Colonic mucosa (tissue), 4 donors: ENCODE measurements around the gene HSDL1. TPM values are rescaled to one million over a fixed set of nuclear protein-coding genes. Genes with fewer than 3 reads are reported as not detected.

Experiments used
- DNase-seq: peaks from one replicate; pipeline ENCODE4 v3.0.0-alpha.2; 2020
- H3K27ac ChIP-seq: fragments of 200-600 bp; one replicate; pipeline ENCODE4 v1.8.0; 2021
- H3K27me3 ChIP-seq: fragments of 200-600 bp; one replicate; pipeline ENCODE4 v1.8.0; 2021
- H3K36me3 ChIP-seq: fragments of 200-600 bp; one replicate; pipeline ENCODE4 v1.8.0; 2021
- H3K4me1 ChIP-seq: fragments of 200-600 bp; one replicate; pipeline ENCODE4 v1.8.0; 2021; ENCODE audit warnings: mild to moderate bottlenecking
- H3K4me3 ChIP-seq: fragments of 200-600 bp; one replicate; pipeline ENCODE4 v1.8.0; 2021
- H3K9ac ChIP-seq, 2 donors: one replicate each; pipeline ENCODE4 v1.7.0; 2013; ENCODE audit warnings: control low read depth in 2 of 2, low read depth in 2 of 2, low read length in 2 of 2
- H3K9me3 ChIP-seq: fragments of 200-600 bp; one replicate; pipeline ENCODE4 v1.8.0; 2021
- intact Hi-C: fragments of 100-400 bp; cut with DNase I; formaldehyde crosslinking; loops from one replicate; pipeline ENCODE4 v1.14.1; 2022
- total RNA-seq, 2 donors: library from RNA; stranded (reverse); fragmentation: NEBNext Ultra II Directional in 1 of 2; extraction: Animal tissue kit (Norgen Biotek cat#: 25700) in 1 of 2; gene quantifications; one replicate each; pipeline ENCODE4 v1.2.1, GENCODE V29; 2021
- TF ChIP-seq, protein P1 (sequence below): fragments of 200-600 bp; IDR thresholded peaks from one replicate; pipeline ENCODE4 v1.8.0; 2022; ENCODE audit warnings: antibody characterized with exemption, mild to moderate bottlenecking
- donor health status: healthy.
- donor health status: DM: no; HTN: no; CAD: no.
- donor health status: DM: no; HTN: no; CAD: no.

HSDL1 gene
- total RNA-seq, 2 donors from 2014 or later, result 10.7 to 12.9 TPM

- TF ChIP-seq, protein P1, sequence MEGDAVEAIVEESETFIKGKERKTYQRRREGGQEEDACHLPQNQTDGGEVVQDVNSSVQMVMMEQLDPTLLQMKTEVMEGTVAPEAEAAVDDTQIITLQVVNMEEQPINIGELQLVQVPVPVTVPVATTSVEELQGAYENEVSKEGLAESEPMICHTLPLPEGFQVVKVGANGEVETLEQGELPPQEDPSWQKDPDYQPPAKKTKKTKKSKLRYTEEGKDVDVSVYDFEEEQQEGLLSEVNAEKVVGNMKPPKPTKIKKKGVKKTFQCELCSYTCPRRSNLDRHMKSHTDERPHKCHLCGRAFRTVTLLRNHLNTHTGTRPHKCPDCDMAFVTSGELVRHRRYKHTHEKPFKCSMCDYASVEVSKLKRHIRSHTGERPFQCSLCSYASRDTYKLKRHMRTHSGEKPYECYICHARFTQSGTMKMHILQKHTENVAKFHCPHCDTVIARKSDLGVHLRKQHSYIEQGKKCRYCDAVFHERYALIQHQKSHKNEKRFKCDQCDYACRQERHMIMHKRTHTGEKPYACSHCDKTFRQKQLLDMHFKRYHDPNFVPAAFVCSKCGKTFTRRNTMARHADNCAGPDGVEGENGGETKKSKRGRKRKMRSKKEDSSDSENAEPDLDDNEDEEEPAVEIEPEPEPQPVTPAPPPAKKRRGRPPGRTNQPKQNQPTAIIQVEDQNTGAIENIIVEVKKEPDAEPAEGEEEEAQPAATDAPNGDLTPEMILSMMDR, result no peak
- DNase-seq, result no peak
- H3K9me3 ChIP-seq, result no peaks in the 10 kb centered on the region
- no peaks in the 10 kb centered on the region for H3K4me1 ChIP-seq
- intact Hi-C loops, result no loop called here
- no peak overlapping the region for H3K9ac ChIP-seq
- H3K27me3 ChIP-seq, result no peaks in the 10 kb centered on the region
- H3K27ac ChIP-seq, result no peak overlapping the region
- H3K36me3 ChIP-seq, result no peaks in the 10 kb centered on the region
- no peak overlapping the region for H3K4me3 ChIP-seq
Measured at GRCh38 chr16:84109598-84110335, 35.2 kb downstream of the HSDL1 start.

DNA sequence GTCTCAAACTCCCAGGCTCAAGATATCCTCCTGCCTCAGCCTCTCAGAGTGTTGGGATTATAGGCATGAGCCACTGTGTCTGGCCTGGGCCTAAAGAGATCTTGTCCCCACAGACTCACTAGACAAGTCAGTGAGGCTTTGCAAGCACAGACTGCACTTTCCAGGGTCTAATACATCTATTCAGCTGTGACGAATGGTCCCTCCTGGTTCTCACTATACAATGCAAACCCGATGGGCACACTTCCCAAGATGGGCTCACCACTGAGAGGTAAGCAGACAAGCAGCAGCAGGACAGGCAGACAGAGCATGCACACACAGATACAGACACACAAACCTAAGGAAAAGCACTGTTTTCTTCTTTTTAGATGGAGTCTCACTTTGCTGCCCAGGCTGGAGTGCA lies 37.1 kb downstream of the HSDL1 start:
- H3K4me1 ChIP-seq, result peaks cover 5% of the 10 kb centered on the region
- no peaks in the 10 kb centered on the region for H3K36me3 ChIP-seq
- H3K9ac ChIP-seq, result no peak overlapping the region
- intact Hi-C loops, result no loop called here
- H3K27ac ChIP-seq, result no peak overlapping the region
- H3K4me3 ChIP-seq, result no peak overlapping the region
- no peak for DNase-seq
- no peaks in the 10 kb centered on the region for H3K27me3 ChIP-seq
- TF ChIP-seq, protein P1, result no peak
- H3K9me3 ChIP-seq, result no peaks in the 10 kb centered on the region

- Histone ChIP-seq H3K4me1 (peaks cover 5% of the 10 kb centered on the region), H3K36me3 (no peaks in the 10 kb centered on the region), H3K27ac (no peak overlapping the region), H3K27me3 (no peaks in the 10 kb centered on the region), H3K9me3 (no peaks in the 10 kb centered on the region), H3K9ac (no peak overlapping the region), H3K4me3 (no peak overlapping the region)
- intact Hi-C loops, result no loop called here
- DNase-seq, result no peak
- TF ChIP-seq, protein P1, result no peak
Measured at GRCh38 chr16:84105948-84106740, 38.8 kb downstream of the HSDL1 start.

- no peak overlapping the region for H3K9ac ChIP-seq
- intact Hi-C loops, result no loop called here
- DNase-seq, result no peak
- no peaks in the 10 kb centered on the region for H3K9me3 ChIP-seq
- TF ChIP-seq, protein P1, result no peak
- peaks cover 5% of the 10 kb centered on the region for H3K4me1 ChIP-seq
- no peak overlapping the region for H3K4me3 ChIP-seq
- no peaks in the 10 kb centered on the region for H3K27me3 ChIP-seq
- H3K36me3 ChIP-seq, result no peaks in the 10 kb centered on the region
- H3K27ac ChIP-seq, result no peak overlapping the region
Measured at GRCh38 chr16:84105301-84105815, 39.6 kb downstream of the HSDL1 start.

DNA sequence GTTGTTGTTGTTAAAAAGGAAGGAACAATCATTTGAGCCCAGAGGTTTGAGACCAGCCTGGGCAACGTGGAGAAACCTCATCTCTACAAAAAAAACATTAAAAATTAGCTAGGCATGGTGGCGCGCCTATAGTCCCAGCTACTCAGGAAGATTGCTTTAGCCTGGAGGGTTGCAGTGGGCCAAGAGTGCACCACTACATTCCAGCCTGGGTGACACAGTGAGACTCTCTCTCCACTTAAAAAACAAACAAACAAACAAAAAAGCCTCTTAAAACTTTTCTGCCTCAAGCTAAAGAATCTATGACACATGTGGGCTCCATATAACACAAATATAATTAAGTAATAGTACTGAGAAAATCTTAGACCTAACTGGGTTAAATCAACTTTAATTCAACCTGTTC lies 40.7 kb downstream of the HSDL1 start:
- Histone ChIP-seq H3K27ac (no peak overlapping the region), H3K27me3 (no peaks in the 10 kb centered on the region), H3K9ac (no peak overlapping the region), H3K4me3 (no peak overlapping the region), H3K9me3 (no peaks in the 10 kb centered on the region), H3K36me3 (peaks cover 4% of the 10 kb centered on the region), H3K4me1 (peaks cover 5% of the 10 kb centered on the region)
- TF ChIP-seq, protein P1, result no peak
- no peak for DNase-seq
- intact Hi-C loops, result no loop called here
